Measurements from ENCODE around the gene CD180.

The CD180 gene

DNA sequence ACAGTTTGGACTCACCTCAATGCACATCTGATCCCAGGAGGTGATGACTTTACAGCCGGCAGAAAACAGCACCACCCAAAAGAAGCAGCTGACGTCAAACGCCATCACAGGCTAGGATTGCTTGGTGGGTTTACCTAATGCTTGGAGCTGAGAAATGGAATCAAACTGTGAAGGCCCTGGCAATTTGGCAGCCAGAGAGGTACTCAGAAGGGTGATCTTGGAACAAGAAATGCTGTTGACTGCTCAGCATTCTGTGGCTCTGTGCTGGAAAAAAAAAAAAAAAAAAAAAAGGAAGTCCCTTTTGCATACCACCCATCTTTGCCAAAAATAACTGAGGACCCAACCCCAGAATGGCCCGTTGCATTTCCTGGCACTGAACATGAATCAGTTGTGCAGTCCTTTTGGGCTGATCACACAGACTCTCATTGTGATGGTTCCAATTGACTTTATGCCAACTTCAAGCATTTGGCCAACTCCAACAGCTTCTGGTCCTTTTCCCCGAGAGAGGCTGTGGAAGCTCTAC, at the start of gene CD180:
Gene CD180 (minus strand): TSS at position 263 of the 523 bp plus-strand sequence. CDS start 158 bp downstream, at position 105.
- no peak for DNase-seq (ENCODE audit: low read depth)

- DNase-seq (ENCODE audit: low read depth), result no peak
These were observed 49.5 kb upstream of the CD180 start for GRCh38 chr5:67246108-67246507.

GRCh38 chr5:67245259-67245846, 48.8 kb upstream of the CD180 start:
- no peak for DNase-seq (ENCODE audit: low read depth)

- DNase-seq (ENCODE audit: low read depth), result no peak
These were observed 47.8 kb upstream of the CD180 start for GRCh38 chr5:67244345-67244793.

GRCh38 chr5:67243944-67244343, 47.3 kb upstream of the CD180 start:
- no peak for DNase-seq (ENCODE audit: low read depth)

GRCh38 chr5:67243349-67243748, 46.8 kb upstream of the CD180 start:
- no peak for DNase-seq (ENCODE audit: low read depth)

- DNase-seq (ENCODE audit: low read depth), result no peak
These were observed 44.7 kb upstream of the CD180 start for GRCh38 chr5:67241326-67241725.

- DNase-seq (ENCODE audit: low read depth), result no peak
These were observed 44.2 kb upstream of the CD180 start for GRCh38 chr5:67240846-67241245.

DNA sequence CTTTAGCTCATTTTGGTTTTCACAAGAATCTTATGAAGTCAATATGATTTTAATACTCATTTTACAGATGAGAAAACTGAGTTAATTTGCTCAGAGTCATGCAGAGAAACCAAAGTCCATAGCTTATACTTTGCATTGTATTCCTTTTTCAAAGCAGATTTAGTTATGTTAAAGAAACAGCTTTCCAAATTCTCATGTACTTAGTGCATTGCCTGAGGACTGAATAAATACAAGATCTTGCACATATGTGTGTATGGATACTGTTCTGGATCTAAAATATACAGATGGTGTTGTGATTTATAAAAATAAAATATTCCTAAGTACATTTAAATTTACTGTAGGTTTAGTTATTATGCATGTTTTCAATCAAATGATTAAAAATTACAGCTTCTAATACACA, 43.5 kb upstream of the CD180 start:
- DNase-seq (ENCODE audit: low read depth), result no peak

- no peak for DNase-seq (ENCODE audit: low read depth)
These were observed 41.6 kb upstream of the CD180 start for GRCh38 chr5:67238191-67238590.

GRCh38 chr5:67235399-67236110, 39.0 kb upstream of the CD180 start:
- no peak for DNase-seq (ENCODE audit: low read depth)

GRCh38 chr5:67234671-67235176, 38.1 kb upstream of the CD180 start:
- no peak for DNase-seq (ENCODE audit: low read depth)

GRCh38 chr5:67233075-67233474, 36.5 kb upstream of the CD180 start:
- no peak for DNase-seq (ENCODE audit: low read depth)

GRCh38 chr5:67223211-67223610, 26.6 kb upstream of the CD180 start:
- DNase-seq (ENCODE audit: low read depth), result no peak

DNA sequence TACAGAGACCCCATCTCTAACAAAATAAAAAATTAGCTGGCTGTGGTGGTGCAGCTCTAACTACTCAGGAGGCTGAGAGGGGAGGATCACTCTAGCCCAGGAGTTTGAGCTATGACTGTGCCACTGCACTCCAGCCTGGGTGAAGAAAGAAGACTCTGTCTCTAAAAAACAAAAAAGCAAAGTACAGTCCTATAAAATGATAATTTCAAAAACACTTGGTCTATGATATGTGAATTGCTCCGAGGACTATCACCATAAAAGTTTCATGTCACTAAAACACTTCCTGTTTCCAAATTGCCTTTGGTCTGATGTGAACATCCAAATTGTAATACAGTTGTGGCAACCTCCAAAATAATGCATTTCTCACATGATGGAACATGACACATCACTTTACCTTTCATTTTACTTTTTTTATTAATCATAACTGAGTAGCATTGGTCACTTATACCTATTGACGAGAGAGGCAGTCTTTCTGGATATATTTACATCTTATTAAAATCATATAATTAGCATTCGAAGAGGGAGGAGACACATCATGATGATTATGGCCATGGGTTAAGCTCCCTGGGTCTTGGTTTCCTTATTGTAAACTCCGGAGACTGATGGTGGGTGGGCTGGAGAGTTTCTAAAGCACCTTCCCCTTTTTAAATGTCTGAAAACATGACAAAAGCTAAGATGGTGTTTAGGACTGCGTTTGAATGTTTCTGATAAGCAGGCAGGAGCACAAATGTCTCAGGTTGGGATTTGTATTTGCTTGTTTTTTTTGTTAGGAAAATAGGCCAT, 25.8 kb upstream of the CD180 start:
- no peak for DNase-seq (ENCODE audit: low read depth)

- DNase-seq (ENCODE audit: low read depth), result peak; percentile 21
These were observed 25.1 kb upstream of the CD180 start for GRCh38 chr5:67221487-67222242.

DNA sequence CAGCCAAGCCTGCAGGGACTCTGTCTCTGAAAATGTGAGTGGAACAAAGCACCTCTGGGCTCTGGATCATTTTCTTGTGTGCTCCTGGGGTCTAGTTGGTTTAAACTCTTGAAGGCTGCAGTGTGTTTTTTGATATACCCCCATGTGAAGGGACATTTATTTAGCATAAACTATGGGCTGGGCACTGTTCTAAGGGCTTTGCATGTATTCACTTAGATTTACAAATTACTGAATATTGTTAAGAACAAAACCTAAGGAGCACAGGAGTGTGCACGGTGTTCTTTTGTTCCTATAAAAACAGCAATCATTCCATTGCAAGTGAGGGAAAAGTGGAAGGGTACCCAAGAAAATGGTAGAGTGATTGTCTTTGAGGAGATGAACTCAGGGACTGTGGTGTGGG, 20.0 kb upstream of the CD180 start:
- no peak for DNase-seq (ENCODE audit: low read depth)

GRCh38 chr5:67215519-67216471, 19.2 kb upstream of the CD180 start:
- peak; percentile 45 for DNase-seq (ENCODE audit: low read depth)

- no peak for DNase-seq (ENCODE audit: low read depth)
These were observed 18.3 kb upstream of the CD180 start for GRCh38 chr5:67214707-67215447.

DNA sequence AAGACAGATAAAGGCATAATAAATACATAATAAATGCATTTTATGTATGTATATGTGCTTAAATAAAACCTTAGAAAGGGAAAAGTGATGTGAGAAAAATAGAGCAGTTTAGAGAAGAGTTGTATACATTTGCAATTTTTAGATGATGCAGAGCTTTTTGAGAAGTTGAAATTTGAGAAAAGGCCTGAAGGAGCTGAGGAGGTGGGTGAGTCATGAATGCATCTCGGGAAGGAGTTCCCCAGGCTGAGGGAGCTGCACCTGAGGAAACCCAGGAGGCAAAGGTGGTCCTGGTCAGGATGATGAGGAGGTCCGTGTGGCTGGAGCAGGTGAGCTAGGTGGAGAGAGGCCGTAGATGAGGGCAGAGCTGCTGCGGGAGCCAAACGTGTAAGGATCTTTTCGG, 17.4 kb upstream of the CD180 start:
- no peak for DNase-seq (ENCODE audit: low read depth)

Data from T-helper 22 cell (primary cell).